BLaER1 (cell line): ENCODE results near the gene ST3GAL4.

Experiments
- H3K27ac ChIP-seq: shearing (Covaris generic); formaldehyde crosslinking; 2 replicates; pipeline ENCODE4 v1.8.1; 2022
- H3K27me3 ChIP-seq: shearing (Covaris generic); formaldehyde crosslinking; 2 replicates; pipeline ENCODE4 v1.8.1; 2022
- H3K36me3 ChIP-seq: shearing (Covaris generic); formaldehyde crosslinking; 2 replicates; pipeline ENCODE4 v1.8.1; 2022
- H3K4me1 ChIP-seq: shearing (Covaris generic); formaldehyde crosslinking; 2 replicates; pipeline ENCODE4 v1.8.1; 2022
- H3K4me2 ChIP-seq: shearing (Covaris generic); formaldehyde crosslinking; 2 replicates; pipeline ENCODE4 v1.8.1; 2022
- H3K4me3 ChIP-seq: shearing (Covaris generic); formaldehyde crosslinking; 2 replicates; pipeline ENCODE4 v1.8.1; 2022
- H3K9ac ChIP-seq: shearing (Covaris generic); formaldehyde crosslinking; 2 replicates; pipeline ENCODE4 v1.8.1; 2022
- H3K9me3 ChIP-seq: shearing (Covaris generic); formaldehyde crosslinking; 2 replicates; pipeline ENCODE4 v1.8.1; 2022
- H4K20me1 ChIP-seq: shearing (Covaris generic); formaldehyde crosslinking; 2 replicates; pipeline ENCODE4 v1.8.1; 2022
- Cebpa-rat ChIP-seq: shearing (Covaris generic); IDR thresholded peaks from 2 replicates; pipeline ENCODE4 v1.8.1; 2022

ST3GAL4 gene

DNA sequence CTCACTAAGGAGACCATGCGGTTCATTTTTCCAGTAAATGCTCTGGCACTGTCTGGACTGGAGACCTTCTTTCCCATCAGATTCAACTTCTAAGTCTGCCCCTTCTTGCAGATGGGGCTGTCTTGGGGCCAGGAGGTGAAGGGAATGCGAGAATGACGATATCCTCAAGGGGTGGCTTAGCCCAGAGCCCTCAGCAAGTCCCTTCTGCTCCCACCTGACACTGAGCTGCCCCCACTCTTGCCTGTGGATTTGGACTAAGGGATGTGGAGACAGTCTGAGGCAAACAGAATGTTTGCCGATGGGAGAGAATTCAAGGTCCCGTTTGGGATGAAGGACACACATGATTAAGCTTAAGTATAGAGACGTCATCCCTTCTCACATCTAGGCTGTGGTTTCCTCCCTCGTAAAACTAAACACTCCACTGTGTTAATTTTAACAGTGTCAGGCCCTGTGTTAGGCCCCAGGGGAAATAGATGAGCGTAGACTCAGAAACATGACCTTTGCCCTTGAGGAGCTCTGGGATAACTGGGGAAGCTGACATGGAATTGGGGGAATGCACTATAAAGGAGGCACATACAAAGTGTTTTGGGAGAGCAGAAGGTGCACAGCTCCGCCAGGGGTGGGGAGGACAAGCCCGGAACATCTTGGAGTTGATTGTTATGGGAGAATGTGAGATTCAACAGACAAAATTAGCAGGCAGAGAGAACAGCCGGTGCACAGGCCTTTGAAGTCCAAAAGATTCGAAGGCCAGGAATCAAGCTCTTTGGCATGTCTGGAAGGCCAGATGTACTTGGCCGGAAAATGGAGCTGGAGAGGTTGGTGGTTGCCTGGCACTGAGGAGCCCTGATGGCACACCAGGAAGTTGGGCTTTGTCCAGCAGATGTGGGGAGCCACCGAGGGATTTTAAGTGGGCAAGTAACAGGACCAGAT lies 71.6 kb downstream of the ST3GAL4 start:
- Histone ChIP-seq H3K27me3 (no peaks in the 10 kb centered on the region), H4K20me1 (no peaks in the 10 kb centered on the region), H3K9me3 (no peaks in the 10 kb centered on the region), H3K4me2 (peak overlapping the region; percentile 86), H3K4me1 (peaks cover 100% of the 10 kb centered on the region), H3K9ac (peak overlapping the region; percentile 67), H3K4me3 (peak overlapping the region; percentile 20; the same call in 1 of the 2 replicates), H3K36me3 (no peaks in the 10 kb centered on the region), H3K27ac (peak overlapping the region; percentile 85)
- no peak for TF ChIP-seq Cebpa-rat

GRCh38 chr11:126430581-126431335 lies 75.3 kb downstream of the ST3GAL4 start:
- Histone ChIP-seq H3K9ac (peak overlapping the region; percentile 43), H3K4me1 (peaks cover 100% of the 10 kb centered on the region), H3K36me3 (no peaks in the 10 kb centered on the region), H3K4me3 (no peak overlapping the region), H3K9me3 (no peaks in the 10 kb centered on the region), H3K27ac (peak overlapping the region; percentile 76), H3K4me2 (peak overlapping the region; percentile 70), H4K20me1 (no peaks in the 10 kb centered on the region), H3K27me3 (no peaks in the 10 kb centered on the region)
- TF ChIP-seq Cebpa-rat: no peak

- Histone ChIP-seq H3K9me3 (no peaks in the 10 kb centered on the region), H3K4me1 (peaks cover 100% of the 10 kb centered on the region), H3K4me3 (no peak overlapping the region), H3K4me2 (peak overlapping the region; percentile 70), H3K36me3 (no peaks in the 10 kb centered on the region), H4K20me1 (no peaks in the 10 kb centered on the region), H3K9ac (peak overlapping the region; percentile 43; the same call in 1 of the 2 replicates), H3K27ac (peak overlapping the region; percentile 76), H3K27me3 (no peaks in the 10 kb centered on the region)
- TF ChIP-seq Cebpa-rat: no peak
Observed at GRCh38 chr11:126431401-126432064, 76.0 kb downstream of the ST3GAL4 start.

GRCh38 chr11:126432065-126432461 lies 76.6 kb downstream of the ST3GAL4 start:
- peaks cover 98% of the 10 kb centered on the region for H3K4me1 ChIP-seq

GRCh38 chr11:126432525-126432924 lies 77.0 kb downstream of the ST3GAL4 start:
- H4K20me1 ChIP-seq: no peaks in the 10 kb centered on the region
- 0 out of 2 replicates have a peak overlapping the region, but pooled peaks have one; percentile 43 for H3K9ac ChIP-seq
- H3K4me2 ChIP-seq: 0 out of 2 replicates have a peak overlapping the region, but pooled peaks have one; percentile 14
- H3K27ac ChIP-seq: peak overlapping the region; percentile 76; the same call in 1 of the 2 replicates
- TF ChIP-seq Cebpa-rat: no peak
- peaks cover 95% of the 10 kb centered on the region for H3K4me1 ChIP-seq
- H3K9me3 ChIP-seq: no peaks in the 10 kb centered on the region
- H3K4me3 ChIP-seq: no peak overlapping the region
- H3K36me3 ChIP-seq: no peaks in the 10 kb centered on the region
- no peaks in the 10 kb centered on the region for H3K27me3 ChIP-seq

More at GRCh38 chr11:126432065-126432461, 76.6 kb downstream of the ST3GAL4 start:
- no peak for TF ChIP-seq Cebpa-rat
- Histone ChIP-seq H3K36me3 (no peaks in the 10 kb centered on the region), H3K4me2 (peak overlapping the region; percentile 70), H3K4me3 (no peak overlapping the region), H3K9me3 (no peaks in the 10 kb centered on the region), H4K20me1 (no peaks in the 10 kb centered on the region), H3K27me3 (no peaks in the 10 kb centered on the region), H3K27ac (peak overlapping the region; percentile 76), H3K9ac (0 out of 2 replicates have a peak overlapping the region, but pooled peaks have one; percentile 43)

- Histone ChIP-seq H3K9me3 (no peaks in the 10 kb centered on the region), H3K36me3 (no peaks in the 10 kb centered on the region), H3K4me1 (peaks cover 95% of the 10 kb centered on the region), H3K27ac (peak overlapping the region; percentile 81), H3K27me3 (no peaks in the 10 kb centered on the region), H4K20me1 (no peaks in the 10 kb centered on the region), H3K4me2 (peak overlapping the region; percentile 97), H3K4me3 (no peak overlapping the region), H3K9ac (0 out of 2 replicates have a peak overlapping the region, but pooled peaks have one; percentile 71)
- TF ChIP-seq Cebpa-rat: no peak
Observed at GRCh38 chr11:126433244-126433846, 77.9 kb downstream of the ST3GAL4 start.

GRCh38 chr11:126433989-126434949 lies 78.8 kb downstream of the ST3GAL4 start:
- Histone ChIP-seq H3K4me2 (peak overlapping the region; percentile 97), H3K27ac (peak overlapping the region; percentile 81), H3K9ac (peak overlapping the region; percentile 71), H3K36me3 (no peaks in the 10 kb centered on the region), H4K20me1 (no peaks in the 10 kb centered on the region), H3K4me3 (peak overlapping the region; percentile 34), H3K9me3 (no peaks in the 10 kb centered on the region), H3K4me1 (peaks cover 95% of the 10 kb centered on the region), H3K27me3 (no peaks in the 10 kb centered on the region)
- no peak for TF ChIP-seq Cebpa-rat

DNA sequence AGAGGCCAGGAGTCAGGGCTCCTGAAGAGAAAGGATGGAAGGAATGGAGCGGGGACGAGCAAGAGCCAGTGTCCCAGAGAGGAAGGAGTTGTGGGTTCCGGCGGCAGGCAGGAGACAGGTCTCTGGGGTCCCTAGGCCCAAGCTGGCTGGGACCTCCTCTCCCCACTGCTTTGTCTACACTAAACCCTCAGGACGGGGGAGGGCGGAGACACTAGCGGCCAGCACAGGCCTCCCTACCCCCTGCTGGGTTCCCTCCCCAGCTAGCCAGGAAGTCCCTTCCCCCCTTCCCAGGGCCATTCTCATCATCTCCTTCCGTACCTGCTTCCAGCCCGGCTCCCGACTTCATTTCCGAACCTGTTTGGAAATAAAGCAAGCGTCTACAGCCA lies 79.5 kb downstream of the ST3GAL4 start:
- Histone ChIP-seq H3K4me3 (peak overlapping the region; percentile 34), H3K36me3 (no peaks in the 10 kb centered on the region), H3K27me3 (no peaks in the 10 kb centered on the region), H3K4me1 (peaks cover 95% of the 10 kb centered on the region), H3K9ac (peak overlapping the region; percentile 71), H3K27ac (peak overlapping the region; percentile 81), H4K20me1 (no peaks in the 10 kb centered on the region), H3K9me3 (no peaks in the 10 kb centered on the region), H3K4me2 (peak overlapping the region; percentile 97)
- no peak for TF ChIP-seq Cebpa-rat
